Measurements from ENCODE around the gene ERCC4.
"Not testable (repeated sequence)": the region's sequence is repeated elsewhere in the genome, so short reads cannot be mapped to it uniquely, and the experiment has no call there.

ERCC4 gene

GRCh38 chr16:13902677-13903076 is 17.3 kb upstream of the ERCC4 start:
- peak; percentile 3 for DNase-seq (ENCODE audit: low read depth)

GRCh38 chr16:13904179-13904691 is 15.7 kb upstream of the ERCC4 start:
- TF ChIP-seq CTCF (conservative IDR thresholded peaks at IDR 0.05; ENCODE audit: low read length), result no peak
- H3K4me3 ChIP-seq (ENCODE audit: low read length), result no peak overlapping the region
- no peak for DNase-seq (ENCODE audit: low read depth)

More at GRCh38 chr16:13902677-13903076, 17.3 kb upstream of the ERCC4 start:
- TF ChIP-seq CTCF (conservative IDR thresholded peaks at IDR 0.05; ENCODE audit: low read length), result no peak
- H3K4me3 ChIP-seq (ENCODE audit: low read length), result no peak overlapping the region

GRCh38 chr16:13904822-13905221 is 15.1 kb upstream of the ERCC4 start:
- DNase-seq (ENCODE audit: low read depth), result peak; percentile 3
- TF ChIP-seq CTCF (conservative IDR thresholded peaks at IDR 0.05; ENCODE audit: low read length), result peak; percentile 46
- H3K4me3 ChIP-seq (ENCODE audit: low read length), result not testable (repeated sequence)

GRCh38 chr16:13906168-13907089 is 13.5 kb upstream of the ERCC4 start:
- no peak for TF ChIP-seq CTCF (conservative IDR thresholded peaks at IDR 0.05; ENCODE audit: low read length)
- DNase-seq (ENCODE audit: low read depth), result no peak
- H3K4me3 ChIP-seq (ENCODE audit: low read length), result no peak overlapping the region

GRCh38 chr16:13907431-13907830 is 12.5 kb upstream of the ERCC4 start:
- no peak for TF ChIP-seq CTCF (conservative IDR thresholded peaks at IDR 0.05; ENCODE audit: low read length)
- no peak for DNase-seq (ENCODE audit: low read depth)
- H3K4me3 ChIP-seq (ENCODE audit: low read length), result no peak overlapping the region

GRCh38 chr16:13909069-13909468 is 10.9 kb upstream of the ERCC4 start:
- no peak for TF ChIP-seq CTCF (conservative IDR thresholded peaks at IDR 0.05; ENCODE audit: low read length)
- DNase-seq (ENCODE audit: low read depth), result no peak
- H3K4me3 ChIP-seq (ENCODE audit: low read length), result no peak overlapping the region

GRCh38 chr16:13909872-13910303 is 10.1 kb upstream of the ERCC4 start:
- DNase-seq (ENCODE audit: low read depth), result peak; percentile 86
- TF ChIP-seq CTCF (conservative IDR thresholded peaks at IDR 0.05; ENCODE audit: low read length), result no peak
- H3K4me3 ChIP-seq (ENCODE audit: low read length), result no peak overlapping the region
